B cell (primary cell): ENCODE data around the gene CRB1.

ENCODE experiments used
- CTCF ChIP-seq: fragments of 200-600 bp; IDR thresholded peaks from one replicate; pipeline ENCODE4 v1.8.0; 2022; ENCODE audit warnings: antibody characterized with exemption, mild to moderate bottlenecking
- EZH2 ChIP-seq: IDR thresholded peaks from 2 replicates; pipeline ENCODE4 v1.6.1; 2012; ENCODE audit warnings: borderline replicate concordance, low read depth, mild to moderate bottlenecking, moderate library complexity, low read length; ENCODE audit not compliant: insufficient read depth, poor library complexity, severe bottlenecking

DNA sequence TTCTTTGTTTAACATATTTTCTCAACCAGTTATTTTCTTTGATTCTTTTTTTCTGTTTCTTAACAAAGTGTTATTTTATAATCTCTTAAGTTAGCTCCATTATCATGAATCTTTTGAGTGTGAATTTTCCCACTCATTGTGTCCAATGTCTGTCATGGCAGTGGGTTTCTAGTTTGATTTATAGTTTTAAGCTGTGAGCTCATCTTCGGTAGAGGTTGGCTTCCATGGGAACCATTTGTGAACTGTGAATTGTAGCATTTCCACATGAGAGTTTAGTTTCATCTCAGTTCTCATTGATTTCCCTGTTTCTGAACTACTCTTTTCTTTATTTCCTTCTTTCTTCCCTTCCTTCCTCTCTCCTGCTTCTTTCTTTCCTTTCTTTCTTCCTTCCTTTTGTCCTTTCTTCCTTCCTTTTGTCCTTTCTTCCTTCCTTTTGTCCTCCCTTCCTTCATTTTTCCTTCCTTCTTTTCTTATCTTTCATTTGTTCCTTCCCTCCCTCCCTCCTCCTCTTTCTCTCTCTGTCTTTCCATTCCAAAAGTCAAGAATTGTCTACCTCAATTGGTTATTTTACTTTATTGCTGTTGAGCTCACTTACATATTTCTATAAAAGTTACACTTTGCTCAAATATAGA, 3.0 kb upstream of the CRB1 start:
- TF ChIP-seq CTCF (no peak), EZH2 (no peak)
